GM12878 (cell line): Measurements from ENCODE around the gene SNAPIN. TPM values are rescaled to one million over a fixed set of nuclear protein-coding genes. Genes with fewer than 3 reads are reported as not detected.
A peak's percentile ranks its signal among the peaks of the same experiment; 100 is the strongest.

Experiments
- ATAC-seq: fragments of 200-7000 bp; cut with Tn5 transposase; 3 replicates; pipeline ENCODE4 v1.9.1; 2020; ENCODE audit warnings: mild to moderate bottlenecking, moderate library complexity
- BruUV-seq: library from RNA; stranded (reverse); fragments of 400-500 nt; replicated peaks from 2 replicates; lab custom pipeline; 2021; lab: Mats Ljungman, UMichigan
- CTCF ChIA-PET: fragments of 300-600 bp; sonication (Branson Sonifier 250); formaldehyde crosslinking; extraction: SDS; loops from one replicate; lab custom pipeline; 2021; ENCODE audit warnings: inconsistent platforms; lab: Yijun Ruan, JAX
- POLR2A ChIA-PET: fragments of 350-600 bp; formaldehyde crosslinking; extraction: SDS; loops from one replicate; lab custom pipeline; 2021; ENCODE audit warnings: inconsistent platforms; lab: Charles Lee
- RAD21 ChIA-PET: fragments of 300-600 bp; sonication (Branson Sonifier 250); formaldehyde crosslinking; loops from one replicate; lab custom pipeline; 2023; ENCODE audit warnings: antibody characterized with exemption; ENCODE audit not compliant: unreplicated experiment; lab: Charles Lee
- SMC1A ChIA-PET: fragments of 300-600 bp; sonication (Branson Sonifier 250); formaldehyde crosslinking; loops from one replicate; lab custom pipeline; 2023; ENCODE audit not compliant: unreplicated experiment, uncharacterized antibody; lab: Charles Lee
- DNase-seq: peaks from one replicate; pipeline ENCODE4 v3.0.0-alpha.2; 2011; ENCODE audit warnings: low read depth, low spot score
- FAIRE-seq: peaks from 3 replicates; lab custom pipeline; 2011; peaks lifted over from hg19 to GRCh38; lab: Jason Lieb, UNC
- H2AFZ ChIP-seq: 2 replicates; pipeline ENCODE4 v1.6.0; 2011; ENCODE audit warnings: low read depth, low read length, control low read depth; ENCODE audit not compliant: control insufficient read depth
- H3K27ac ChIP-seq: 2 replicates; pipeline ENCODE4 v1.5.1; 2011; ENCODE audit warnings: control low read depth; ENCODE audit not compliant: control insufficient read depth, insufficient read depth
- H3K27me3 ChIP-seq, 2 experiments: replicated peaks in 1 of 2; 2 replicates each; pipeline versions ENCODE4 v1.6.0 to v1.6.1; 2011; ENCODE audit warnings: low read length in 1 of 2; ENCODE audit not compliant: control insufficient read depth in 2 of 2, insufficient read depth in 2 of 2
- H3K36me3 ChIP-seq, 2 experiments: 2 replicates each; pipeline ENCODE4 v1.5.1; 2011; ENCODE audit warnings: low read length in 1 of 2; ENCODE audit not compliant: control insufficient read depth in 2 of 2, insufficient read depth in 2 of 2
- H3K4me1 ChIP-seq: 2 replicates; pipeline ENCODE4 v1.6.1; 2011; ENCODE audit warnings: mild to moderate bottlenecking, low read length, moderate library complexity, mixed read lengths; ENCODE audit not compliant: control insufficient read depth, insufficient read depth
- H3K4me2 ChIP-seq: 2 replicates; pipeline ENCODE4 v1.6.0; 2011; ENCODE audit warnings: control low read depth; ENCODE audit not compliant: control insufficient read depth, insufficient read depth
- H3K4me3 ChIP-seq: fragments of 200-600 bp; sonication (generic); 2 replicates; pipeline ENCODE4 v1.5.1; 2016
- H3K79me2 ChIP-seq: 2 replicates; pipeline ENCODE4 v1.6.0; 2011; ENCODE audit warnings: low read length; ENCODE audit not compliant: control insufficient read depth, insufficient read depth
- H3K9ac ChIP-seq: 2 replicates; pipeline ENCODE4 v1.8.0; 2011; ENCODE audit warnings: low read length, control low read depth, mixed read lengths; ENCODE audit not compliant: control insufficient read depth, insufficient read depth
- H3K9me3 ChIP-seq: replicated peaks from 3 replicates; pipeline ENCODE4 v1.5.1; 2011; ENCODE audit warnings: mild to moderate bottlenecking, low read length; ENCODE audit not compliant: control insufficient read depth, insufficient read depth
- H4K20me1 ChIP-seq: 2 replicates; pipeline ENCODE4 v1.6.0; 2011; ENCODE audit not compliant: control insufficient read depth, insufficient read depth
- BHLHE40 ChIP-seq, 2 experiments: fragments of 450-650 bp in 1 of 2; IDR thresholded peaks; 2 replicates each; pipeline ENCODE4 v1.6.1; 2011 to 2017; ENCODE audit warnings: low read depth in 2 of 2, borderline replicate concordance in 1 of 2, improper control_type of control experiment in 1 of 2, low read length in 1 of 2, mild to moderate bottlenecking in 1 of 2
- CTCF ChIP-seq, 3 experiments: IDR thresholded peaks in 2 of 3; conservative IDR thresholded peaks in 1 of 3; 2 replicates each; pipeline ENCODE4 v1.5.1; 2011; ENCODE audit warnings: low read depth in 3 of 3, low read length in 3 of 3, mild to moderate bottlenecking in 3 of 3, control low read depth in 2 of 3, moderate library complexity in 2 of 3, inconsistent platforms in 1 of 3, mixed read lengths in 1 of 3; ENCODE audit not compliant: control insufficient read depth in 2 of 3, insufficient read depth in 1 of 3; ENCODE audit errors: extremely low read depth in 1 of 3
- IKZF1 ChIP-seq: fragments of 450-650 bp; conservative IDR thresholded peaks from 2 replicates; pipeline ENCODE4 v1.6.1; 2017; ENCODE audit warnings: antibody characterized with exemption, mild to moderate bottlenecking
- IRF3 ChIP-seq: fragments of 450-650 bp; IDR thresholded peaks from 2 replicates; pipeline ENCODE4 v1.6.1; 2014; ENCODE audit warnings: mild to moderate bottlenecking
- JUND ChIP-seq: IDR thresholded peaks from 2 replicates; pipeline ENCODE4 v1.6.1; 2012; ENCODE audit warnings: low read depth, mild to moderate bottlenecking, low read length, improper control_type of control experiment, moderate library complexity
- NFYB ChIP-seq: IDR thresholded peaks from 2 replicates; pipeline ENCODE4 v1.6.1; 2011; ENCODE audit warnings: low read depth, mild to moderate bottlenecking, low read length, improper control_type of control experiment, moderate library complexity; ENCODE audit not compliant: insufficient read depth
- RB1 ChIP-seq: fragments of 450-650 bp; formaldehyde crosslinking; IDR thresholded peaks from 2 replicates; pipeline ENCODE4 v1.6.1; 2017; ENCODE audit warnings: mild to moderate bottlenecking, borderline replicate concordance
- RCOR1 ChIP-seq: conservative IDR thresholded peaks from 2 replicates; pipeline ENCODE4 v1.6.1; 2012; ENCODE audit warnings: low read depth, low read length, improper control_type of control experiment
- TBL1XR1 ChIP-seq: IDR thresholded peaks from 2 replicates; pipeline ENCODE4 v1.6.1; 2012; ENCODE audit warnings: low read depth, low read length, improper control_type of control experiment
- WRNIP1 ChIP-seq: IDR thresholded peaks from 2 replicates; pipeline ENCODE4 v1.6.1; 2011; ENCODE audit warnings: low read depth, low read length, improper control_type of control experiment, borderline replicate concordance
- WGBS: methylation state at CpG from one replicate; pipeline ENCODE4 v1.1.6; 2016; ENCODE audit warnings: low lambda C conversion rate; ENCODE audit not compliant: insufficient replicate concordance, insufficient coverage; ENCODE audit errors: missing lambda C conversion rate; 5-methylcytosine and 5-hydroxymethylcytosine counted together
- in situ Hi-C: fragments of 300-500 bp; cut with MboI; formaldehyde crosslinking; loops from 9 replicates; pipeline ENCODE4 v1.14.3; 2018; ENCODE audit warnings: mixed read lengths
- intact Hi-C: fragments of 100-400 bp; cut with micrococcal nuclease; formaldehyde crosslinking; loops from one replicate; pipeline ENCODE4 v1.14.2; 2022; ENCODE audit not compliant: unreplicated experiment
- polyA plus RNA-seq, 11 experiments: library from polyadenylated mRNA; depleted of rRNA in 4 of 11; unstranded in 6 of 11; stranded (reverse) in 5 of 11; fragments of >200 nt; fragmentation: Nextera tagmentation in 4 of 11; fragmentation: Illumina TruSeq in 1 of 11; extraction: Ambion mirVana in 4 of 11; extraction: Trizol in 1 of 11; gene quantifications; 1 replicate in 1 of 11; 2 replicates in 10 of 11; pipeline versions ENCODE4 v1.2.1 to v1.2.3, GENCODE V29; 2011 to 2016; ENCODE audit warnings: inconsistent platforms in 2 of 11, missing spikeins in 2 of 11, low read depth in 1 of 11
- total RNA-seq, 4 experiments: library from RNA; depleted of rRNA in 3 of 4; stranded (reverse); fragments of >200 nt in 3 of 4; fragmentation: Illumina TruSeq in 1 of 4; extraction: Trizol in 1 of 4; gene quantifications; 2 replicates each; pipeline versions ENCODE4 v1.2.1 to v1.2.3, GENCODE V29; 2013 to 2021
- TF ChIP-seq, protein P1 (sequence below): fragments of 150-350 bp; IDR thresholded peaks from 2 replicates; pipeline ENCODE4 v1.6.1; 2016; ENCODE audit warnings: low read depth, low read length

Gene SNAPIN
- total and polyA plus RNA-seq, 10 of the 15 experiments (the other 5 are each of a cell fraction or from before 2014, with no cell fraction given) = 12.4 to 78.1 (median 38.6) TPM

DNA sequence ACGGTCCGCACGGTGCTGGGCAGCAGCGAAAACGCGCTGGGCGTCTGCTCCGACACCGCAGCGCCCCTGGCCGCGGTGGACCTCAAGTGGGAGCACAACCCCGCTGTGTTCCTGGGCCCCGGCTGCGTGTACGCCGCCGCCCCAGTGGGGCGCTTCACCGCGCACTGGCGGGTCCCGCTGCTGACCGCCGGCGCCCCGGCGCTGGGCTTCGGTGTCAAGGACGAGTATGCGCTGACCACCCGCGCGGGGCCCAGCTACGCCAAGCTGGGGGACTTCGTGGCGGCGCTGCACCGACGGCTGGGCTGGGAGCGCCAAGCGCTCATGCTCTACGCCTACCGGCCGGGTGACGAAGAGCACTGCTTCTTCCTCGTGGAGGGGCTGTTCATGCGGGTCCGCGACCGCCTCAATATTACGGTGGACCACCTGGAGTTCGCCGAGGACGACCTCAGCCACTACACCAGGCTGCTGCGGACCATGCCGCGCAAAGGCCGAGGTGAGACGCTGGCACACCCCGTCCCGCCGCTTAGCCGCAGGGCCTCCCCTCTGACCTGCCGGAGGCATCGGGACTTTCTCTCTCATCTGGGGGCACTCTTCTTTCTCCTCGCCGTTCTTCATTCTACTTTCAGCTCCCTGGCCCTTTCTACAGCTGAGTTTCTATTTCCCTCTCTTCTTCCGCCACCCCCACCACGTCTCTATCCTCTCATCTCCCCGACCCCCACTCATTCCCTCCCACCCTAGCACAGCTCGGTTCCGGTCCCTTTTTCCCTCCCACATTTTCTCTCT is 21.0 kb downstream of the SNAPIN start:
- Histone ChIP-seq H3K4me1 (peaks cover 16% of the 10 kb centered on the region), H3K4me3 (peak overlapping the region; percentile 47; the same call in 1 of the 2 replicates), H3K9me3 (no peaks in the 10 kb centered on the region; the same call in 2 of the 3 replicates), H3K27ac (no peak overlapping the region), H2AFZ (peak overlapping the region; percentile 44), H3K9ac (no peak overlapping the region), H3K36me3 (no peaks in the 10 kb centered on the region), H3K79me2 (no peaks in the 10 kb centered on the region), H3K27me3 (peaks cover 14 to 23% of the 10 kb centered on the region in 2 experiments), H3K4me2 (peak overlapping the region; percentile 90), H4K20me1 (no peaks in the 10 kb centered on the region; the same call in 1 of the 2 replicates)
- ChIA-PET RAD21 (interaction anchor here (0.6 to 1.8 kb wide), 7 partner anchors 53 to 1371 kb away, joined by 3 to 6 read pairs (median 3); partner anchors contain the start of gene ADAM15), POLR2A (interaction anchor here (0.9 kb wide), 2 partner anchors 69 to 112 kb away, joined by 3 to 9 read pairs; no protein-coding TSS in a partner anchor), SMC1A (interaction anchor here (0.6 to 6.3 kb wide), 10 partner anchors 62 to 307 kb away, joined by 3 to 55 read pairs (median 4); partner anchors contain the start of gene RAB13), CTCF (interaction anchor here (0.6 to 6.9 kb wide), 10 partner anchors 24 to 307 kb away, joined by 3 to 84 read pairs (median 4); partner anchors contain the start of gene RAB13)
- intact Hi-C loops (loop anchor here (2.0 kb wide), 1 partner anchor 307 kb away; the partner anchor contains the start of gene RAB13), in situ Hi-C loops (loop anchor here (5.0 kb wide), 2 partner anchors 68 to 308 kb away; partner anchors contain the start of gene RAB13)
- FAIRE-seq (no peak), DNase-seq (no peak), ATAC-seq (peak; percentile 72)
- no TSS peak for BruUV-seq
- 21% methylated on average over 70 of the region's 73 CpGs for WGBS
- TF ChIP-seq BHLHE40 (IDR thresholded peaks at IDR 0.05; ENCODE audit: borderline replicate concordance in 1 of 2, low read depth in 2 of 2, low read length in 1 of 2) (no peak), JUND (no peak), IKZF1 (peak; percentile 76), TBL1XR1 (no peak), WRNIP1 (no peak), RCOR1 (no peak), IRF3 (no peak), RB1 (no peak), CTCF (IDR thresholded peaks at IDR 0.05 in 2 of 3, conservative IDR thresholded peaks at IDR 0.05 in 1 of 3; ENCODE audit: control insufficient read depth in 2 of 3, extremely low read depth in 1 of 3, insufficient read depth in 1 of 3, low read depth in 3 of 3, low read length in 3 of 3) (peak in 2 of 3 experiments; percentile 10 to 11; a peak in 1 of 6 replicates), NFYB (no peak)
- TF ChIP-seq, protein P1, sequence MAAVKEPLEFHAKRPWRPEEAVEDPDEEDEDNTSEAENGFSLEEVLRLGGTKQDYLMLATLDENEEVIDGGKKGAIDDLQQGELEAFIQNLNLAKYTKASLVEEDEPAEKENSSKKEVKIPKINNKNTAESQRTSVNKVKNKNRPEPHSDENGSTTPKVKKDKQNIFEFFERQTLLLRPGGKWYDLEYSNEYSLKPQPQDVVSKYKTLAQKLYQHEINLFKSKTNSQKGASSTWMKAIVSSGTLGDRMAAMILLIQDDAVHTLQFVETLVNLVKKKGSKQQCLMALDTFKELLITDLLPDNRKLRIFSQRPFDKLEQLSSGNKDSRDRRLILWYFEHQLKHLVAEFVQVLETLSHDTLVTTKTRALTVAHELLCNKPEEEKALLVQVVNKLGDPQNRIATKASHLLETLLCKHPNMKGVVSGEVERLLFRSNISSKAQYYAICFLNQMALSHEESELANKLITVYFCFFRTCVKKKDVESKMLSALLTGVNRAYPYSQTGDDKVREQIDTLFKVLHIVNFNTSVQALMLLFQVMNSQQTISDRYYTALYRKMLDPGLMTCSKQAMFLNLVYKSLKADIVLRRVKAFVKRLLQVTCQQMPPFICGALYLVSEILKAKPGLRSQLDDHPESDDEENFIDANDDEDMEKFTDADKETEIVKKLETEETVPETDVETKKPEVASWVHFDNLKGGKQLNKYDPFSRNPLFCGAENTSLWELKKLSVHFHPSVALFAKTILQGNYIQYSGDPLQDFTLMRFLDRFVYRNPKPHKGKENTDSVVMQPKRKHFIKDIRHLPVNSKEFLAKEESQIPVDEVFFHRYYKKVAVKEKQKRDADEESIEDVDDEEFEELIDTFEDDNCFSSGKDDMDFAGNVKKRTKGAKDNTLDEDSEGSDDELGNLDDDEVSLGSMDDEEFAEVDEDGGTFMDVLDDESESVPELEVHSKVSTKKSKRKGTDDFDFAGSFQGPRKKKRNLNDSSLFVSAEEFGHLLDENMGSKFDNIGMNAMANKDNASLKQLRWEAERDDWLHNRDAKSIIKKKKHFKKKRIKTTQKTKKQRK = no peak
